Measurements from ENCODE around the gene PPP1R12B.
"Not testable (repeated sequence)": the region's sequence is repeated elsewhere in the genome, so short reads cannot be mapped to it uniquely, and the experiment has no call there.

PPP1R12B gene

DNA sequence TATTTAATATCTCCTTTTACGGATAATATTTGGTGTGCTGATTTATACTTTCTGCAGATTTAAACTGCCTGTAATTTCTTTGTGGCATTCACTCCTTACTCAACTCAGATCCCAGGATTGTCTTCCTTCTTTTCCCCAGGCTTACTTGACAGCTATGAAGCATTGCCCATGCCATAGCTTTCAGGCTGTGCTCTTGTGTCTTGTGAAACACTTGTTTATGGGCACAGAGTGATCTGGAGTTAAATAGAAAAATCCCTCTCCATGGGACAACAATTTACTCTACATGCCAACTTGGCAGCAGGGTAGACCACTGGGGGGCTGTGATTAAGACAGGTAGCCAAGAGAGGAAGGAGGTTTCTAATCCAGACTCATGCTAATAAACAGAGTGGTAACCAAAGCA, 57.4 kb downstream of the PPP1R12B start:
- no peak for DNase-seq (ENCODE audit: low read depth)

- peak; percentile 14 for DNase-seq (ENCODE audit: low read depth)
Observed at GRCh38 chr1:202406896-202407295, 58.4 kb downstream of the PPP1R12B start.

- DNase-seq (ENCODE audit: low read depth) = not testable (repeated sequence)
Observed at GRCh38 chr1:202407378-202407777, 58.9 kb downstream of the PPP1R12B start.

GRCh38 chr1:202410251-202410650, 61.8 kb downstream of the PPP1R12B start:
- not testable (repeated sequence) for DNase-seq (ENCODE audit: low read depth)

- peak; percentile 65 for DNase-seq (ENCODE audit: low read depth)
Observed at GRCh38 chr1:202410854-202411357, 62.4 kb downstream of the PPP1R12B start.

DNA sequence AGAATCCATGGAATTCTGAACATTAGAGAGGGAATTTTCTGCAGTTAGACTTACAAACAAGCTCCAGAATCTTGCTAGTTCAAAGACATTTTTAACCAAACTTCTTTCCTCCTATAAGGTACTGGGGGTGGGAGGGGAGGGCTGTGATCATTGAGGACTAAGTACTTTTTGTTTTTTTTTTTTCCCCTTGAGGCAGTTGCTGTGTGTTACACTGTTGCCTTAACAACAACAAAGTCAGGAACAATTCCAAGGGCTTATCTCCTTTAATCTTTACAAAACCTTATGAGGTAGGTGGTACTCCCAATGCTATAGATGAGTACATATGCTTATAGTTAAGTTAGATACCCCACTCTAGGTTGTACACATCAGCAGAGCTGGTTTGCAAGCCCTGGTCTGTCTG, 62.9 kb downstream of the PPP1R12B start:
- peak; percentile 8 for DNase-seq (ENCODE audit: low read depth)

- DNase-seq (ENCODE audit: low read depth) = not testable (repeated sequence)
Observed at GRCh38 chr1:202412421-202412820, 63.9 kb downstream of the PPP1R12B start.

DNA sequence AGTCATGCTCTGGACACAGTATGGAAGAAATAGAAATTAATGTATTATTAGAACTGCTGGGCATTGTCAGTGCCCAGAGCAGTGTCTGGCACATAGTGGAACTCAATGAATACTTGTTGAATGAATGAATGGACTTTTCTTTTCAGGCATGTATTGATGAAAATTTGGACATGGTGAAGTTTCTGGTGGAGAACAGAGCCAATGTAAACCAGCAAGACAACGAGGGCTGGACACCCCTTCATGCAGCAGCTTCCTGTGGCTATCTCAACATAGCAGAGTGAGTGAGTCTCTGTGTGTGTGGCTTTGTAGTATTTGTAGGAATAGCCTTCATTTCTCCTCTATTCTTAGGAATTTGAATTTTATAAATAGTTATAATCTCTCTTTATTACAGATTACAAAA, 68.1 kb downstream of the PPP1R12B start:
- DNase-seq (ENCODE audit: low read depth) = peak; percentile 39

DNA sequence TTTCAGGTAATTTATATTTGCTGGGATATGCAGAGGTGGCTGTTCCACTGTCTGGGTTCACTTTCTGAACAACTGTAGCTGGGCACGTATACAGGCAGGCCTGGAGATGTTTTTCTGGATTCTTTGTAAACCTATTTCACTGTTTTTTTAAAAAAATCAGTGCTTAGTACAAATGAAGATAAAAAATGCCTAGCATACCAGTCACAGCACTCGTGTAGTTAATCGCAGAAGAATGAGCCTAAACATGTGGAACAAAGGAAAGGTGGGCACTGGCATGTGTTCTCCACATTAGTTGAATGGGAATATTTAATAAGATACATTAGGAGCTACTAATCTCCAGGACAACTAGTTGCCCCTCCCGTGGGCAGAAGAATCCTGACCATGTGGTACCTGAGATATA, 68.6 kb downstream of the PPP1R12B start:
- not testable (repeated sequence) for DNase-seq (ENCODE audit: low read depth)

DNA sequence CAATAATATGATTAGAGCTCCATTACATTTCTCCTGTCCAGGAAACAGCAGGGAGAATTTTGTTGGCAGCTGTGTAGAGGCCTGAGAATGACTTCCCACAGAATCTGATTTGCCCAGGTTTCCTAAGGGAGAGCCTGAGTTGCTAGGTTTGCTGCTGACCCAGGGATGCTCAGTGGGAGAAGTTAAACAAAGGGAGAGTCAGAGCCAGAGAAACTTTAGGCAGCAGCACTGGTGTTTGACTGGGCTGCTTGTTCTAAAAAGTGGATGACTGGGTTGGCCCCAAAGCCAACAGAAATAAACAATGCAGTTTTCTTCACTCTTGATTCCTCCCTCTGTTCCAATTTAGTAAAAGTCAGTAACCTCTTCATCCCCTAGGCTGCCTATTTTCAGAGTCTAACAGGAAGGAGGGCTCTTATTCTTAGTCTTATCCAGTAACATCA, 69.3 kb downstream of the PPP1R12B start:
- peak; percentile 41 for DNase-seq (ENCODE audit: low read depth)

- DNase-seq (ENCODE audit: low read depth) = not testable (repeated sequence)
Observed at GRCh38 chr1:202419731-202420130, 71.2 kb downstream of the PPP1R12B start.

GRCh38 chr1:202420422-202421094, 72.1 kb downstream of the PPP1R12B start:
- DNase-seq (ENCODE audit: low read depth) = not testable (repeated sequence)

DNA sequence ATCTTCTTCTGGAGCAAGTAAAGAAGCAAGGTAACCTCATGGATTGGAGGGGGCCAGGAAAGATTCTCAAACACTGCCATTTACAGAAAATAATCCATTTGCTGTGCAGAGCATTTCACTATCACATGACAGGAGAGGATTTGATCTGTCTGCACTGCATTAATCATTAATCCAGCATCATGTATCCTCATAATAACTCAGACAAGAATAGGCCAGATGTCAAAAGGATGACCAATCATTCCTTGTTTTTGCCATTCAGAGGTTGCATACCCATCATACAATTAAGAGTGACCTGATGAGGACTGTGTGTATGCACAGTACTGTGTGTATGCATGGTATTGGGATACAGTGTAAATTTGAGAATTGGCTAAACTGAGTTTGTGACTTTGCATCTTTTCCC, 74.2 kb downstream of the PPP1R12B start:
- DNase-seq (ENCODE audit: low read depth) = not testable (repeated sequence)

GRCh38 chr1:202424260-202424659, 75.8 kb downstream of the PPP1R12B start:
- DNase-seq (ENCODE audit: low read depth) = not testable (repeated sequence)

GRCh38 chr1:202430111-202430510, 81.6 kb downstream of the PPP1R12B start:
- not testable (repeated sequence) for DNase-seq (ENCODE audit: low read depth)

DNA sequence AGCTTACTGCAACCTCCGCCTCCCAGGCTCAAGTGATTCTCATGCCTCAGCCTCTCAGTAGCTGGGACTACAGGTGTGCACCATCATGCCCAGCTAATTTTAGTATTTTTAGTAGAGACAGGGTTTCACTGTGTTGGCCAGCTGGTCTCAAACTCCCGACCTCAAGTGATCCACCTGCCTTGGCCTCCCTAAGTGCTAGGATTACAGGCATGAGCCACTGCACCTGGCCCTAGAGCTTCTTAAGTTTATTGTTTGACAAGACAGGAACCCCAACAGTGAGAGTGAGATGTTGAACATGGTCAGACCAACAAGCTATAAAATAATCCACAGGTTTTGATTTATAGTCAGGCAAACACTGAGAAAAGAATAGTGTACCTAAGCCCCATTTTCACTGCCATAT, 83.8 kb downstream of the PPP1R12B start:
- not testable (repeated sequence) for DNase-seq (ENCODE audit: low read depth)

- no peak for DNase-seq (ENCODE audit: low read depth)
Observed at GRCh38 chr1:202433155-202434043, 84.9 kb downstream of the PPP1R12B start.

DNA sequence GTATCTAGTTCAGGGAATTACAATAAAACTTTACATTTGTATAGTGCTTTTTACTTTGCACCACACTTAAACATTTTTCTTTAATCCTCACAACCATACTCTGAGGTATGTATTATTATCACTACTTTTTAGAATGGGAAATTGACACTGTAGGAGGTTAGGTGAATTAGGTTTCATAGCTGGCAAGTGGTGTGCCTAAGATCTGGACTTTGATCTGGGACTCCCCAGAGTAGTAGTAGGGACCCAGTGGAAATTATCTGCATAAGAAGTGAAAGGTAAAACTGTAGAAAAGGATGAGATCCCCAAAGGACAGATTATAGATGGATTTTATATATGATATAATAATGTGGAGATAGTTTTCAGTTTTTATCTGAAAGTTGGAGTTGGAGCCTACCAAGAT, 85.6 kb downstream of the PPP1R12B start:
- no peak for DNase-seq (ENCODE audit: low read depth)

DNA sequence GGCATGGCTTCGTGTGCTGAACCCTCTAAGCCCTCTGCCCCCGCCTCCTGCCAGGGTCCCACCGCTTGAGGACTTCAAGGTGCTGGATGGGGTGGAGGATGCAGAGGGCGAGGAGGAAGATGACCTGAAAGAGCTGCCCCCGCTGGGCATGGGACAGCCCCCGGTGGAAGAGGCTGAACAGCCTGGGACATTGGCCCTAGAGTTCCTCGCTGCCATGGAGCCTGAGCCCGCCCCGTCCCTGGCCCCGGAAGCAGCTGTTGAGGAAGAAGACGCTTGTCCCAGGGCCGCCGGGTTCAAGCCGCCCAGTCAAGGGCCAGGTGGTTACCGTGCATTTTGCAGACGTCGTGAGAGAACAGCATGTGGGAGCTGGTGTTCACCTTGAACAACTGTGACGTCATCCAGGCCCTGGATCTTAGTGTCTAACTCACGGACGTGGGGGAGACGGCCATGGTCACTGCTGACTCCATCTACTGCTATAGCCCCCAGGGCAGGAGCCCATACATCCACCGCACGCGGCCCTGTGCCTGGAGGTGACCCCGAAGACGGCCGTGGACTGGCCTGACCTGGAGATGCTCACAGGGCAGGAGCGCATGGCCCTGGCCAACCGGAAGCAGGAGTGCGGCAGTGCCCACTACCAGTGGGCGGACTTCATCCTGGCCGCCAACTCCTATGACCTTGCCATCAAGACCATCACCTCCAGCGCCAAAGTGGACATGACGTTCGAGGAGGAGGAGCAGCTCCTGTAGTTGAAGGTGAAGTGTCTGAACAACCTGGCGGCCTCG, 90.1 kb downstream of the PPP1R12B start:
- DNase-seq (ENCODE audit: low read depth) = no peak

- no peak for DNase-seq (ENCODE audit: low read depth)
Observed at GRCh38 chr1:202439308-202439707, 90.8 kb downstream of the PPP1R12B start.

DNA sequence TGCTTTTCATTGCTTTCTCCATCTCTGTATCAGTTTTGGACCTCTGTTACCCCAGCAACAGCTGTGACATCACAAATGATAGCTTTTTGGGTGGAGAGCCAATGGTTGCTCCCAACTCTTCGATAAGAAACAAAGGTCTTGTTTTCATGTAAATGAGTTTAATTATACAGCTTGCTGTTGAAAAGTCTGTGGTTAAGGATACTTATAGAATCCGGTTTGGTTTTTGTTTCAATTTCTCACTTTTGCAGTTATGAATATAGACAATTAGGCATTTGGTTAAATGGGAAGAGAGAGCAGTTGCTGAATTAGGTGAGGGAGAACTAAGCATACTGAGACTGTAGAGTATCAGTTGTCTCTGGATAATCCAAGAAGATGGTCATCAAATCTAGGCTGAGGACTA, 99.6 kb downstream of the PPP1R12B start:
- DNase-seq (ENCODE audit: low read depth) = not testable (repeated sequence)

GRCh38 chr1:202451641-202452040, 103.1 kb downstream of the PPP1R12B start:
- not testable (repeated sequence) for DNase-seq (ENCODE audit: low read depth)
